Adrenal gland (tissue), 5 donors: ENCODE results near the gene DLGAP4.

Experiments
- CTCF ChIP-seq, 6 experiments: fragments of 450-650 bp in 4 of 6; fragments of 200-600 bp in 2 of 6; sonication (generic) in 1 of 6; IDR thresholded peaks; 1 replicate in 5 of 6; 2 replicates in 1 of 6; pipeline versions ENCODE4 v1.5.1 to v1.8.0; 2016 to 2021; ENCODE audit warnings: antibody characterized with exemption in 6 of 6, mild to moderate bottlenecking in 2 of 6, moderate library complexity in 1 of 6
- POLR2A ChIP-seq, 2 donors: fragments of 450-650 bp; IDR thresholded peaks; one replicate each; pipeline ENCODE4 v1.6.1; 2017; ENCODE audit warnings: antibody characterized with exemption in 2 of 2, mild to moderate bottlenecking in 2 of 2, moderate library complexity in 1 of 2
- donor health status: DM: no; HTN: no; CAD: no.

GRCh38 chr20:36269507-36269906 is 36.6 kb upstream of the DLGAP4 start:
- TF ChIP-seq CTCF (IDR thresholded peaks at IDR 0.05) = no peak
- no peak for TF ChIP-seq POLR2A (IDR thresholded peaks at IDR 0.05)
